Renal pelvis (tissue), 12 donors: ENCODE data around the gene ZNF770. TPM values are rescaled to one million over a fixed set of nuclear protein-coding genes. Genes with fewer than 3 reads are reported as not detected.

Experiments used
- DNase-seq: peaks from one replicate; pipeline ENCODE4 v3.0.0-alpha.2; 2013
- long read RNA-seq, 16 experiments: transcript quantifications; one replicate each; lab custom pipeline, GENCODE V29; 2026
- polyA plus RNA-seq, 3 donors: library from polyadenylated mRNA; unstranded; fragments of 120-200 nt; gene quantifications; one replicate each; pipeline ENCODE4 v1.2.1, GENCODE V29; 2013; ENCODE audit not compliant: insufficient read length in 3 of 3

The ZNF770 gene, protein sequence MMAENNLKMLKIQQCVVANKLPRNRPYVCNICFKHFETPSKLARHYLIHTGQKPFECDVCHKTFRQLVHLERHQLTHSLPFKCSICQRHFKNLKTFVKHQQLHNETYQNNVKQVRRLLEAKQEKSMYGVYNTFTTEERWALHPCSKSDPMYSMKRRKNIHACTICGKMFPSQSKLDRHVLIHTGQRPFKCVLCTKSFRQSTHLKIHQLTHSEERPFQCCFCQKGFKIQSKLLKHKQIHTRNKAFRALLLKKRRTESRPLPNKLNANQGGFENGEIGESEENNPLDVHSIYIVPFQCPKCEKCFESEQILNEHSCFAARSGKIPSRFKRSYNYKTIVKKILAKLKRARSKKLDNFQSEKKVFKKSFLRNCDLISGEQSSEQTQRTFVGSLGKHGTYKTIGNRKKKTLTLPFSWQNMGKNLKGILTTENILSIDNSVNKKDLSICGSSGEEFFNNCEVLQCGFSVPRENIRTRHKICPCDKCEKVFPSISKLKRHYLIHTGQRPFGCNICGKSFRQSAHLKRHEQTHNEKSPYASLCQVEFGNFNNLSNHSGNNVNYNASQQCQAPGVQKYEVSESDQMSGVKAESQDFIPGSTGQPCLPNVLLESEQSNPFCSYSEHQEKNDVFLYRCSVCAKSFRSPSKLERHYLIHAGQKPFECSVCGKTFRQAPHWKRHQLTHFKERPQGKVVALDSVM
- polyA plus RNA-seq, result 10 to 100 TPM; 54.0 to 68.5 (median 67.6) TPM
- long read RNA-seq, donor 1, full-length matches to known transcripts, result 17 of 17 reads
- long read RNA-seq, donor 1, partial matches to known transcripts, result 0 of 17 reads
- long read RNA-seq, donor 1, other reads (novel, unspliced or antisense), result 0 of 17 reads
- long read RNA-seq, donor 2, full-length matches to known transcripts, result 17 of 17 reads
- long read RNA-seq, donor 2, partial matches to known transcripts, result 0 of 17 reads
- long read RNA-seq, donor 2, other reads (novel, unspliced or antisense), result 0 of 17 reads
- long read RNA-seq, donor 3, full-length matches to known transcripts, result 16 of 16 reads
- long read RNA-seq, donor 3, partial matches to known transcripts, result 0 of 16 reads
- long read RNA-seq, donor 3, other reads (novel, unspliced or antisense), result 0 of 16 reads
- long read RNA-seq, donor 4, full-length matches to known transcripts, result 5 of 5 reads
- long read RNA-seq, donor 4, partial matches to known transcripts, result 0 of 5 reads
- long read RNA-seq, donor 4, other reads (novel, unspliced or antisense), result 0 of 5 reads
- long read RNA-seq, donor 5, full-length matches to known transcripts, result 13 of 13 reads
- long read RNA-seq, donor 5, partial matches to known transcripts, result 0 of 13 reads
- long read RNA-seq, donor 5, other reads (novel, unspliced or antisense), result 0 of 13 reads
- long read RNA-seq, donor 6, full-length matches to known transcripts, result 29 of 29 reads
- long read RNA-seq, donor 6, partial matches to known transcripts, result 0 of 29 reads
- long read RNA-seq, donor 6, other reads (novel, unspliced or antisense), result 0 of 29 reads
- long read RNA-seq, donor 7, full-length matches to known transcripts, result 23 of 23 reads
- long read RNA-seq, donor 7, partial matches to known transcripts, result 0 of 23 reads
- long read RNA-seq, donor 7, other reads (novel, unspliced or antisense), result 0 of 23 reads
- long read RNA-seq, donor 8, full-length matches to known transcripts, result 8 of 8 reads
- long read RNA-seq, donor 8, partial matches to known transcripts, result 0 of 8 reads
- long read RNA-seq, donor 8, other reads (novel, unspliced or antisense), result 0 of 8 reads
- long read RNA-seq, donor 9, full-length matches to known transcripts, result 18 of 18 reads
- long read RNA-seq, donor 9, partial matches to known transcripts, result 0 of 18 reads
- long read RNA-seq, donor 9, other reads (novel, unspliced or antisense), result 0 of 18 reads
- long read RNA-seq, donor 10, full-length matches to known transcripts, result 25 of 25 reads
- long read RNA-seq, donor 10, partial matches to known transcripts, result 0 of 25 reads
- long read RNA-seq, donor 10, other reads (novel, unspliced or antisense), result 0 of 25 reads
- long read RNA-seq, donor 11, full-length matches to known transcripts, result 16 of 16 reads
- long read RNA-seq, donor 11, partial matches to known transcripts, result 0 of 16 reads
- long read RNA-seq, donor 11, other reads (novel, unspliced or antisense), result 0 of 16 reads
- long read RNA-seq, donor 12, full-length matches to known transcripts, result 38 of 38 reads
- long read RNA-seq, donor 12, partial matches to known transcripts, result 0 of 38 reads
- long read RNA-seq, donor 12, other reads (novel, unspliced or antisense), result 0 of 38 reads
- long read RNA-seq, donor 13, full-length matches to known transcripts, result 16 of 16 reads
- long read RNA-seq, donor 13, partial matches to known transcripts, result 0 of 16 reads
- long read RNA-seq, donor 13, other reads (novel, unspliced or antisense), result 0 of 16 reads
- long read RNA-seq, donor 14, result 0 reads
- long read RNA-seq, donor 15, result 0 reads
- long read RNA-seq, donor 16, full-length matches to known transcripts, result 25 of 25 reads
- long read RNA-seq, donor 16, partial matches to known transcripts, result 0 of 25 reads
- long read RNA-seq, donor 16, other reads (novel, unspliced or antisense), result 0 of 25 reads

DNA sequence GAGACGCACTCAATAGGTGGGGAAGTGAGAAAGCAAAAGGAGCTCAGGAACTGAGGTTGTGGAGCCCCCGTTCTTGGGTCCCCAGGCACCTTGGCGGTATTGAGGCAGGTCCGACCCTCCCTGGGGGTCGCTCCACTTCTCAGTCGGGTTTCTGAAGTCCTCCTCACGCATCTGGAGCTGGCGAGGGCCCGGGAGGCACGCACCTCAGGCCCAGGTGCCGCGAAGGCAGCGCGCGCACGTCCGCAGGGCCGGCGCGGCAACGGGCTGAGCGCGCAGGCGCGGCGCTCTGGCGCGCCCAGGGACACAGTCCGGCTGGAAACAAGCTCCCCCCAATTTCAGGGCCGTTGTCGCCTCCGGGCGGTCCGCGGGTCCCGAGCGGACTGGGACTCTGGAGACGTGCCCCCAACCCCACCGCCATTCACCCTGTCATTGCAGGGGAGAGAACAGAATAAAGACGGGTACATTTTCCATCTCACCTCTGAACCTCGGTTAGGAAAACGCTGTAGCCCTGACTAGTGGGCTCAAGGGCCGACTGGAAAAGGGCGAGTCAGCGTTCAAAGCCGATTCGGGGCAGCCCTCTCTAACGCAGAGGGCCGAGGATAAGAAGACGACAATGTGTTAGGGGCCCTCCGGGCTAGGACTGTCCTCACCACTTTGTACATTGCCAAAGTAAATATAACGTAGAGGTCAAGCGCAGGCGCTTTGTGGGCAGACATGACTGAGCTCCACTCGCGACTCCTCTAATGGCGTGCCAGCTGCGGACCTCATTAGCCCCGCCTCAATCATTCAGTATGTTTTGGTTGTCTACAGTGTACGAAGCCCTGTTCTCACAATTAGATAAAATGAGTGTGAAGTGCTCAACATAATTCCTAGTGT, at the start of gene ZNF770:
ZNF770 (minus strand) TSS at position 261 of the 876 bp plus-strand sequence. CDS start 4,853 bp downstream, outside the sequence.
- DNase-seq, result peak; percentile 75

DNA sequence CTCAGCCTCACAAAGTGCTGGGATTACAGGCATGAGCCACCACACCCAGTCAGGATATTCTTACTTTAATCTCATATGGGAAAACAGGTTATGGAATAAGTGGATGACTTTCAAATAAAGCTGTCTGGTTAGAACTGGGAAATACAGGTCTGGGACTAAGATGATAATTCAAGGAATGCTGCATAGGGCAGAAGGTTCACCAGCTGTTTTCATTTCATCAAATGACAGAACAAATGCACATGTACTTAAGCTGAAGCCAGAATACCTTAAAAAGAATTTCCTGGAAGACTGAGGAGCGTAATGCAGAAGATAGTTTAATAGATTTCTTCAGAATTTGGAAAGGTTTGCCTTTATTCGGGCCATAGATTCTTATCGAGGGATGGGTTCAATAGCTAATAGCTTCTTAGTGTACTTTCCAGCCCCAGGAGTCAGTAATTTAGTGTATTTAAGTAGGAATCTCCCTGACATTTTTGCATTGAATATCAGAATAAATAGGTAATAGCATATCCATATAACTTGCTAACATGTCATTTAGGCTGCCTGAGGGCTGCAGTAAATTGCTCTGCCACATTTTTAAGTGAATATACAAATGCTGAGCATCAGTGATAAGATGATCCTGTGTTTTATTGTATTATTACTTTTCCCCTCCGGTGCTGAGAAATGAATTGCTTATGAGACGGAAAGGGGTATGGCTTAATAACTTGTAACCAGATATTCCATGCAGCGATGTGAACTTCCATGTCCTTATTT, 40.3 kb upstream of the ZNF770 start:
- DNase-seq, result no peak

DNA sequence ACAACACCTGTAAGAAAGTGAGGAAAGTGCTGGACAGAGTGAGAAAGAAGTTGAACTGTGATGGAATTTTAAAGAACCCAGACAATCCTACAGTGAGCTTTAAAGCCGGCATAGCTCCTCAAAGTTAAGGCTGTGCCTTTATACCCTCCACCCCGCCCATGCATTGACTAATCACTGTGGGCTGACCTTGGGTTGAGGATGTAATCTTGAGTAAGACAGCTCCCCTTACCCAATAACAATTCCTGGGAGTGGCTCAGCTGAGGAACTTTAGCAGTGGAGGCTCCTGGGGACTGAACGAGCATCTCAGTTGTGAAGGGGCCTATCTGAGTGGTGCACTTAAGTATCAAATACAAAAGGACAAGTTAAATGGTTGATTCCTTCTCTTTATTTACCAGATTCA, 35.7 kb upstream of the ZNF770 start:
- no peak for DNase-seq

DNA sequence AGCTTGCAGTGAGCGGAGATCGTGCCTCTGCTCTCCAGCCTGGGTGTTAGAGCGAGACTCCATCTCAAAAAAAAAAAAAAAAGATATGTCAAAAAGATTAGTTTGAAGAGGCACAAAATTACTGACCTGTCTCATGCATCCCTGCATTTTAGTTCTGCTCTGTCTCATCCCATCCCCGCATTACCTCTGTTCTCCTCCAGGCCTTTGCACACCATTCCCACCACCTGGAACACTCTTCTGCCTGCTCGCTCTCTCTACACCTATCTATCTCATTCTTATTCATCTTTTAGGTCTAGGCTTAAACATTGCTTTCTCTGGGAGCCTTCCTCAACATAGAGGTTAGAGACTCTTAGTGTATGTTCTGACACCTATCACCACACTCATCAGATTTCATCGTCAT, 32.9 kb upstream of the ZNF770 start:
- DNase-seq, result no peak

DNA sequence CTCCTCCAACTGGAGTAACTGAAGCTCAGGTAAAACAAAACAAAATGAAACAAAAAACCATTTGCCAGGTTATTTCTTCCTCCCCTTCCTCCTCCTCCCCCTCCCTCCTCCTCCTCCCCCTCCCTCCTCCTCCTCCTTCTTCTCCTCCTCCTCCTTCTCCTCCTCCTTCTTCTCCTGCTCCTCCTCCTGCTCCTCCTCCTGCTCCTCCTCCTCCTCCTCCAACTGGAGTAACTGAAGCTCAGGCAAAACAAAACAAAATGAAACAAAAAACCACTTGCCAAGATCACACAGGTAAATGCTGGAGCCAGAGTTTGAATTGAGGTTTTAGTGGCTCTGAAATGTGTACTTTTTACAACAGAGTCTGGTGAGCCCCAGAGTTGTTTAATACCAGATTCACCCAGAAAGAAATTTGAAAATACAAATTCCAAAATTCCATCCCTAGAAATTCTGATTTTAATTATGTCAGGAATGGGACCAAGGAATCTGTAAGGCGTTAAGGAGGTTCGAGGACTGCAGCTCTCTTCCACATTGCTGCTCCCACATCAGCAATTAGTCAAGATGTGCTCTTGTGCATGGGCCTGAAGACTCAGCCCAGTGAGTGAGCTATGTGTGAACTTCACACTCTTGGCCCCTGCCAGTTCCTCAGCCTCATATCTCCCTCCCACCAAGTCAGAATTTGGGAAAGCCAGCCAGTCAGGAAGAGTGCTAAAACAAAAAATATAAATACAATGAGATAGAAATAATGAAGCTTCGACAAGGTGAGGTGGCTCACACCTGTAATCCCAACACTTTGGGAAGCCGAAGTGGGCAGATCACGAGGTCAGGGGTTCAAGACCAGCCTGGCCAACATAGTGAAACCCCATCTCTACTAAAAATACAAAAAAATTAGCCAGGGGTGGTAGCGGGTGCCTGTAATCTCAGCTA, 31.6 kb upstream of the ZNF770 start:
- DNase-seq, result peak; percentile 31

DNA sequence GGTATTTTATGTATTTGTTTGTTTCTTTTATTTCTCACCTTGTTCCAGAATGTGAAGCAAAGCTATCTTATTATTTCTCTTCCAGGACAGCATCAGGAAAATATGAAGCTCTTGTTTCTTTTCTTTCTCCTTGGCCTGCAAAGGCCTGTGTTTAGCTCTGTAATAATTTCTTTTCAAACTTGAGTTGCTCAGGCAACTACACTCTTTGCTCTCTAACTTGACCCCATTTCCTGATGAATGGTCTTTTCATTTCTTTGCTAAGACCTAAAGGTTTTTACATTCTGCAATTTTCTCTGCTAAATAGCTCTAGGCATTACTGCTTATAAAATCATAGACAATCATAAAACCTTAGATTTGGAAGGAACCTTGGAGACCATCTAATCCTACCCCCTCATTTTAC, 26.2 kb upstream of the ZNF770 start:
- DNase-seq, result no peak

DNA sequence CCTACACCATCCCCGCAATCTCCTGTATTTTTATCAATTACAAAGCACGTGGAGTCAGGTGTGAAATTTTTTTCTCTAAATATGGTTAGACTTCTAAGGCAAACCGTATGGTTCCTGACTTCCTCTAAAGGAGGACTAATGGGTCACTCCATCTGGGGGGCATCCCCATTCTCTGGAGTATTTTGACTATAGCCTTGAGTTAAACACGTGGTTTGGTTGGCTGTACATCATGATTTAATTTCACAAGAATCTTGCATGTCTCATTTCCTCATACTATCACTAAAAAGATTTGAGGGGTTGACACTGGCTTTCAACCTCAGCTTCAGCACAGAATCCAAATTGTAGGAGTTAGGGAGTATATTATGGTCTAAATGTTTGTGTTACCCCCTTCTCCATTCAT, 25.3 kb upstream of the ZNF770 start:
- no peak for DNase-seq

DNA sequence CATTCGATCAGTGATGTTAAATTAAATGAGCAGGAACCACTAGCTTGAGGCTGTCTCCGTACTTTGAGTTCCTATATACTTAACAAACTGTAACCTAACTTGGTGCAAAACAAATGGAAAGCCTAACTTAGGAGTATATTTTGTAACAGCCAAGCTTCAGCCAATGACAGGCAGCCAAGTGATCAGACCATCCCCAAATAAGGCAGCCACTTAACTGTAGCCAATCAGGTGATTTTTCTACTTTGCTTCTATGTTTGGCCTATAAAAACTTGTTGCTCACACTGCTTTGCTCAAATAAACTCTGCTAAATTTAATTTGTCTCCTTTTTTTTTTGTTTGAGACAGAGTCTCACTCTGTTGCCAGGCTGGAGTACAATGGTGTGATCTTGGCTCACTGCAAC, 19.3 kb upstream of the ZNF770 start:
- no peak for DNase-seq

DNA sequence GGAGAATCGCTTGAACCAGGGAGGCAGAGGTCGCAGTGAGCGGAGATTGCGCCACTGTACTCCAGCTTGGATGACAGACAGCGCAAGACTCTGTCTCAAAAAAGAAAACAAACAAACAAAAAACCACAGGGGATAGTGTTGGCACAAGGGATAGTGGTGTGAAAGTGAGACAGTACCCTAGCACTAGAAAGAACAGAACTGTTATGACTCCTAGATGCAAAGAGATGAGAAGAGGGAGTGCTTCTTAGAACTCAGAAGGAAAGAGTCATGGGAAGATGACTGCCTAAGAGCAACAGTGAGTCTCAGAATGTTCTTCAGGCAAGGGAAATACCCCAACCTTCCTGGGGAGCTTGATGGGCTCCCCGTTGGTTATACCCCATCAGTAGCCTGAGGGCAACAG, 17.8 kb upstream of the ZNF770 start:
- no peak for DNase-seq

DNA sequence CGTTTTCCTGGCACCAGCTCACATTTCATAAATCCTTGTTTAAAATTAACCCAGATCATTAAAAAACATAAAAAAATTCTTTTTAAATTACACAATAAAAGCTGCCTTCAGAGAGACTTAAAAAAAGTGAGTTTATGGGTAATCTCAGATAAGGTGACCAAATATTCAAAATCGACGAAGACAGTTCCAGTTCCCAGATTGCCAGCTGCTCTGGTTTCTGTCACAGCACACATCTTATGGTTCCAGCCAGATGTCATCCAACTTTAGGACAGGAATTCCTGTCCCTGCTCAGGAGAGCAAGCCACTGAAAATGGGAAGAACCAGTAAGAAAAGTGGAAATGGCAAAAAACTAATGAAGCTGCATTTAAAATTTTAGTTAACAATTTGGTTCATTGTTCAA, 15.8 kb upstream of the ZNF770 start:
- no peak for DNase-seq

DNA sequence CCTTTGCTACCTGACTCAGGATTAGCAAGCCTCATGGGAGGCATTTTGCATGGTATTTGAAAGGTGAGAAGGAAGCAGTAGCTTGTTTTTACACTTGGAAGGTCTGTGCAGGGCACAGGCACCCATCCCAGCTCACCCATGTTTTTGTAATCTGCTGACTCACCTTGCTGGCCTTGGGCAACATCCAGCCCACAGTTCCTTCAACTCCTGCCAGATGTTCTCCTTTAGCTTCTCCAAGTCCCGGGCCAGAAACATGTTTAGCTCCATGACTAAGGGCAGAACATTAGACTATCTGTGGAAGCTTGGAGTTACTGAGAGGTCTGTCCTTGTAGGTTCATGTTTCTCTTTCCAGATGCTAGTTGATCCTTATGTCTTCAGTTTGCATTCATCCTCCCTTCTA, 12.4 kb upstream of the ZNF770 start:
- DNase-seq, result no peak

DNA sequence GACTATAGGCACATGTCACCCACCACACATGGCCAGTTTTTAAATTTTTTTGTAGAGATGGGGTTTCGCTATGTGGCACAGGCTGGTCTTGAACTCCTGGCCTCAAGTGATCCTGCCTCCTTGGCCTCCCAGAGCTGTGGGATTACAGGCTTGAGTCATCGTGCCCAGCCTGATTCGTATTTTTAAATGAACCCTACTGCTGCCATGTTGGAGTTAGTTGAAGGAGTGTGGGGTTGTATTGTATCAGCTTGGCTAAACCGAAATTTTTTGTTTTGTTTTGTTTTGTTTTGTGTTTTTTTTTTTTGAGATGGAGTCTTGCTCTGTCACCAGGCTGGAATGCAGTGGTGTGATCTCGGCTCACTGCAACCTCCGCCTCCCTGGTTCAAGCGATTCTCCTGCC, 11.8 kb upstream of the ZNF770 start:
- no peak for DNase-seq

DNA sequence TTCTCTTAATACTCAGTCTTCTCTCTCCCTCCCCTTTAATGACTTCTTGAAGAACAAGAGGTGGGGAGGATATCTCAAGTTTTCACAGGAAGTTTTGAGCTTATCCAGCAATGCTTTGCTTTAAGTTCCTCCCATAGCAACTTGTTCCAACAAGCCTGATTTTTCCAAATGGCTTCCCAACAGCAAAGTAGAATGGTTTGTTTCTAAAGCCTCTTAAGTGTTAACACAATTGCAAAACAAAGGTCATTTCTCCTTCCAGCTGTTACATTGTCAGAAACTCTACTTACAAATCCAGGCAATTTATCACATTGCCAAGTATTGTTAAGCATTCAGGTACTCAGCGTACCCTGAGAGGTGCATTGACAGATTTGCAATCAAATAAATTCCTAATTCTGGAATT, 6.8 kb upstream of the ZNF770 start:
- no peak for DNase-seq

DNA sequence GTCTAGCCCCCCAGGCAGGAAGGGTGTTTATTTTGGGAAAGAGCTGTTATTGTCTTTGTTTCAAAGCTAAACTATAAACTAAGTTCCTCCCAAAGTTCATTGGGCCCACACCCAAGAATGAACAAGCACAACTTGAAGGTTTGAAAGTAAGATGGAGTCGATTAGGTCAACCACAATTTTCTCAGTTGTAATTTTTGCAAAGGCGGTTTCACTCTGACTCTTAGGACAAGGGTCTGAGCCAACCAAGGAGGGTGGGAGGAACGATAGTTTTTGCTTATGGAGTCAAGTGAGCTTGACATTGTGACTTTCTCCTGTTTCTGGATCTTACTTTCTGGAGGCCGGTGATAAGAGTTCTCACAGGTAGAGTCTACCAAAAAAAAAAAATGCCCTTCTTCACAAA, 5.8 kb upstream of the ZNF770 start:
- DNase-seq, result no peak

DNA sequence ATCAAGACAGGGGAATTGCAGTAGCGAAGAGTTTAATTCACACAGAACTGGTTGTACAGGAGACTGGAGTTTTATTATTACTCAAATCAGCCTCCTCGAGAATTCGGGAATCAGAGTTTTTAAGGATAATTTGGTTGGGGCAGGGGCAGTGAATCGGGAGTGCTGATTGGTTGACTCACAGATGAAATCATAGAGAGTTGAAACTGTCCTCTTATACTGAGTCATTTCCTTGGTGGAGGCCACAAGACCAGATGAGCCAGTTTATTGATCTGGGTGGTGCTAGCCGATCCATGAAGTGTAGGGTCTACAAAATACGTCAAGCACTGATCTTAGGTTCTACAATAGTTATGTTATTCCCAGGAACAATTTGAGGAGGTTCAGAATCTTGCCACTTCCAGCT, 5.3 kb upstream of the ZNF770 start:
- no peak for DNase-seq

DNA sequence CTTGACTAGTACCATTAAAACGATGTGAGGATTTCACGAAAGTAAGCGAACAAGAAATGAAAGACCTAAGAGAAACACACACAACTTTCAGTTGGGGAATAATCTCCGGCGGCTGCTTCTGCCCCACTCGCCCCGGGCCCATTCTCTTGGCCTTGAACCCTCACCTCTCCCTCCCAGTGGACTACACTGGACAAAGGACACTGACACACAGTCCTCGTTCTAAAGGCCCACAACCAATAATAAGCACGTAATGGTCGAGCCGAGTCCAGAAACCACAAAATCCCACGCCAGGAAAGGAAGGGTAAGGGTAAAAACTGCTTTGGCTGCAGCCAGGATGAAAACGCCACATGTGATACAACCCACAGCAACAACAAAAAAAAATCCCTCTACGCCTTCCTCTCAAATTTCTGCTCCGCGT, 469 bp downstream of the ZNF770 start:
- no peak for DNase-seq
